H1 (cell line): ENCODE measurements around the gene KLHL17. TPM values are rescaled to one million over a fixed set of nuclear protein-coding genes. Genes with fewer than 3 reads are reported as not detected.

Source experiments
- CTBP2 ChIP-seq: IDR thresholded peaks from 2 replicates; pipeline ENCODE4 v1.7.0; 2011; ENCODE audit warnings: borderline replicate concordance, mild to moderate bottlenecking, moderate library complexity, mixed read lengths, low read length; ENCODE audit not compliant: insufficient read depth, insufficient read length
- EGR1 ChIP-seq: IDR thresholded peaks from 2 replicates; pipeline ENCODE4 v1.6.1; 2011; ENCODE audit warnings: low read depth, low read length, borderline replicate concordance
- EP300 ChIP-seq, 2 experiments: IDR thresholded peaks; 1 replicate in 1 of 2; 2 replicates in 1 of 2; pipeline ENCODE4 v1.6.1; 2011 to 2012; ENCODE audit warnings: low read depth in 2 of 2, low read length in 2 of 2, mild to moderate bottlenecking in 2 of 2, borderline replicate concordance in 1 of 2, inconsistent platforms in 1 of 2, moderate library complexity in 1 of 2
- EZH2 ChIP-seq: fragments of 200-600 bp; sonication (generic); IDR thresholded peaks from 2 replicates; pipeline ENCODE4 v1.7.1; 2012; ENCODE audit warnings: low read depth, mild to moderate bottlenecking, moderate library complexity, low read length, inconsistent platforms; ENCODE audit not compliant: severe bottlenecking
- KDM1A ChIP-seq: fragments of 200-600, 300-600 bp; sonication (generic); IDR thresholded peaks from 2 replicates; pipeline ENCODE4 v1.7.1; 2016; ENCODE audit warnings: mild to moderate bottlenecking, low read length, borderline replicate concordance
- RAD21 ChIP-seq, 2 experiments: IDR thresholded peaks in 1 of 2; conservative IDR thresholded peaks in 1 of 2; 2 replicates each; pipeline ENCODE4 v1.6.1; 2011; ENCODE audit warnings: low read depth in 2 of 2, low read length in 2 of 2, improper control_type of control experiment in 1 of 2, inconsistent platforms in 1 of 2, mild to moderate bottlenecking in 1 of 2, moderate library complexity in 1 of 2
- RXRA ChIP-seq: IDR thresholded peaks from 2 replicates; pipeline ENCODE4 v1.6.1; 2011; ENCODE audit warnings: low read depth, mild to moderate bottlenecking, low read length, moderate library complexity; ENCODE audit not compliant: insufficient read depth
- SIRT6 ChIP-seq: IDR thresholded peaks from one replicate; pipeline ENCODE4 v1.7.1; 2012; ENCODE audit warnings: low read length, inconsistent platforms
- YY1 ChIP-seq: IDR thresholded peaks from 2 replicates; pipeline ENCODE4 v1.6.1; 2011; ENCODE audit warnings: low read depth, mild to moderate bottlenecking, low read length
- polyA plus RNA-seq, 7 experiments: library from polyadenylated mRNA; depleted of rRNA in 3 of 7; stranded (reverse) in 5 of 7; unstranded in 2 of 7; fragments of >200 nt in 5 of 7; fragments of 200-250 nt in 2 of 7; gene quantifications; 1 replicate in 5 of 7; 2 replicates in 1 of 7; 4 replicates in 1 of 7; pipeline versions ENCODE4 v1.2.1 to v1.2.3, GENCODE V29; 2011 to 2013; ENCODE audit warnings: missing spikeins in 2 of 7, mixed read lengths in 2 of 7
- total RNA-seq: library from RNA; stranded (reverse); fragmentation: NEBNext Ultra II Directional; extraction: Animal tissue kit (Norgen Biotek cat#: 25700); gene quantifications from 2 replicates; pipeline ENCODE4 v1.2.1, GENCODE V29; 2021
- TF ChIP-seq, protein P1 (sequence below): IDR thresholded peaks from 2 replicates; pipeline ENCODE4 v1.6.1; 2012; ENCODE audit warnings: inconsistent platforms

The KLHL17 gene
- total and polyA plus RNA-seq, 2 of the 8 experiments (the other 6 are each of a cell fraction or from before 2014, with no cell fraction given), result 32.6 to 36.1 TPM

DNA sequence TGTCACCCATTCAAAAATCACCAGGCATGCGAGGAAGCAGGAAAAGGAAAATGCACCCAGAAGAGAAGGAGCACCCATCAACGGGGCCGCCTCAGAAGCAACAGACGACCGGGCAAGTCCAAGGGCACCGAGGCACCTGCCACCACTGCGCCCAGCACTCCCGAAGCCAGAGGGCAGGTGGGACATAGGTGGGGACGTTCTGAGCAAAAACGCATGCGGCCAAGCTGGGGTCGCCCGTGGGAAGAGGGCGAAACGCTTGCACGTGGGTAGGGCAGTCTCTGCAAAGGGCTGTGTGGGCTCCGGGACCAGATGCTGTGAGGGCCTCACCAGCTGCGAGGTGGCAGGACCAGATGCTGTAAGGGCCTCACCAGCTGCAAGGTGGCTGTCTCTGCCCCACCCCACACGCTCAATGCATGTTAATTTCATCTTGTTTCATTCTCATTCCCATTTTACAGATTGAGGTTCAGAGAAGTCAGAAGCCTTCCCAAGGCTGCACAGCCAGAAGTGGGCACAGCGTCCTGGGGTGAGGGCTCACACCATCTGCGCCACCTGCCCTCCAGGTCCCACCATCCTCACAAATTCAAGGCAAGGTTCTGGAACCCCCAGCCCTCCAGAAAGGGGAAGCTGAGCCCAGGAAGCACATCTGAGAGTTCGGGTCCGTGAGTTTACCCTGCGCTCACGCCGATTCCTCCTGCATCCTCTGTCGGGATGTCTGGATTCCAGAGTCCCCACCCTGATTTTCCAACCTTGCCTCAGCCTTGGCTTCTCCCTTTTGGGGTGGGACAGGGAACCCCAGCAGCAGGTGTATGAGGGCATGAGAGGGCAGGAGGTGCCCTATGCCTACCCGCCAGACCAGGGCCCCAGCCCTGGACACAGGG is 44.9 kb upstream of the KLHL17 start (continued):
- TF ChIP-seq RXRA (no peak), EZH2 (no peak), EP300 (IDR thresholded peaks at IDR 0.05; ENCODE audit: borderline replicate concordance in 1 of 2, low read depth in 2 of 2, low read length in 2 of 2) (no peak), RAD21 (IDR thresholded peaks at IDR 0.05 in 1 of 2, conservative IDR thresholded peaks at IDR 0.05 in 1 of 2; ENCODE audit: low read depth in 2 of 2, low read length in 2 of 2) (no peak), CTBP2 (no peak), KDM1A (no peak), YY1 (no peak), EGR1 (no peak), SIRT6 (no peak)
- TF ChIP-seq, protein P1, sequence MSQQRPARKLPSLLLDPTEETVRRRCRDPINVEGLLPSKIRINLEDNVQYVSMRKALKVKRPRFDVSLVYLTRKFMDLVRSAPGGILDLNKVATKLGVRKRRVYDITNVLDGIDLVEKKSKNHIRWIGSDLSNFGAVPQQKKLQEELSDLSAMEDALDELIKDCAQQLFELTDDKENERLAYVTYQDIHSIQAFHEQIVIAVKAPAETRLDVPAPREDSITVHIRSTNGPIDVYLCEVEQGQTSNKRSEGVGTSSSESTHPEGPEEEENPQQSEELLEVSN, result no peak
